HG03439 (cell line): ENCODE results near the gene CDH4.

Source experiments
- ATAC-seq: cut with Tn5 transposase; IDR thresholded peaks from one replicate; pipeline ENCODE4 v1.9.1; 2021; ENCODE audit warnings: mild to moderate bottlenecking, moderate library complexity; ENCODE audit not compliant: unreplicated experiment

The CDH4 gene

GRCh38 chr20:61766921-61767610 is 515.0 kb downstream of the CDH4 start:
- no peak for ATAC-seq

- no peak for ATAC-seq
These were observed 515.9 kb downstream of the CDH4 start for GRCh38 chr20:61767761-61768494.

- no peak for ATAC-seq
These were observed 516.7 kb downstream of the CDH4 start for GRCh38 chr20:61768571-61769285.

- ATAC-seq: no peak
These were observed 517.3 kb downstream of the CDH4 start for GRCh38 chr20:61769286-61769832.

- ATAC-seq: no peak
These were observed 518.1 kb downstream of the CDH4 start for GRCh38 chr20:61770113-61770585.

GRCh38 chr20:61771805-61772350 is 519.8 kb downstream of the CDH4 start:
- no peak for ATAC-seq

- ATAC-seq: no peak
These were observed 521.0 kb downstream of the CDH4 start for GRCh38 chr20:61772828-61773631.

- ATAC-seq: no peak
These were observed 522.0 kb downstream of the CDH4 start for GRCh38 chr20:61773926-61774587.

- no peak for ATAC-seq
These were observed 523.4 kb downstream of the CDH4 start for GRCh38 chr20:61775423-61775822.

- ATAC-seq: no peak
These were observed 524.5 kb downstream of the CDH4 start for GRCh38 chr20:61776491-61777075.

GRCh38 chr20:61777773-61778494 is 525.9 kb downstream of the CDH4 start:
- no peak for ATAC-seq

GRCh38 chr20:61778495-61778863 is 526.4 kb downstream of the CDH4 start:
- no peak for ATAC-seq

- no peak for ATAC-seq
These were observed 527.3 kb downstream of the CDH4 start for GRCh38 chr20:61779176-61779965.

GRCh38 chr20:61780066-61780465 is 528.0 kb downstream of the CDH4 start:
- no peak for ATAC-seq

GRCh38 chr20:61784801-61785566 is 532.9 kb downstream of the CDH4 start:
- ATAC-seq: no peak

- no peak for ATAC-seq
These were observed 533.4 kb downstream of the CDH4 start for GRCh38 chr20:61785567-61785816.

GRCh38 chr20:61786230-61786629 is 534.2 kb downstream of the CDH4 start:
- ATAC-seq: no peak

- ATAC-seq: no peak
These were observed 536.3 kb downstream of the CDH4 start for GRCh38 chr20:61788343-61788742.
